ENCODE data around the gene ZNF121. TPM values are rescaled to one million over a fixed set of nuclear protein-coding genes. Genes with fewer than 3 reads are reported as not detected.

The ZNF121 gene
- total RNA-seq, 1 donor from 2014 or later: 25.4 TPM

Other genes starting within 250 kb of the ZNF121 start
- gene ZNF177, start 221.5 kb downstream of the ZNF121 start, total RNA-seq: 5.9 and 6.6 TPM in 2 replicates
- gene ZNF266, start 148.9 kb downstream of the ZNF121 start, total RNA-seq: 24.8 and 25.1 TPM in 2 replicates
- gene ZNF560, start 85.9 kb downstream of the ZNF121 start, total RNA-seq: not detected in 2 replicates
- gene ZNF426, start 45.9 kb downstream of the ZNF121 start, total RNA-seq: 20.6 and 20.7 TPM in 2 replicates
- gene ZNF561, start 36.7 kb upstream of the ZNF121 start, total RNA-seq: 44.7 and 46.5 TPM in 2 replicates
- 15.1 and 15.6 TPM in 2 replicates for gene ZNF562, start 90.6 kb upstream of the ZNF121 start, total RNA-seq
- 15.3 and 16.0 TPM in 2 replicates for gene ZNF846, start 184.2 kb upstream of the ZNF121 start, total RNA-seq
- 28.1 and 29.0 TPM in 2 replicates for gene FBXL12, start 234.6 kb upstream of the ZNF121 start, total RNA-seq
- gene UBL5, start 243.4 kb upstream of the ZNF121 start, total RNA-seq: 258 and 260 TPM in 2 replicates